Left ventricle myocardium inferior (tissue), 1 donor: ENCODE measurements around the gene MOB1B. TPM values are rescaled to one million over a fixed set of nuclear protein-coding genes. Genes with fewer than 3 reads are reported as not detected.

Experiments
- DNase-seq: peaks from one replicate; pipeline ENCODE4 v3.0.0-alpha.2; 2020
- H3K27ac ChIP-seq: fragments of 200-600 bp; replicated peaks from 2 replicates; pipeline ENCODE4 v1.8.0; 2021
- H3K27me3 ChIP-seq: fragments of 200-600 bp; 2 replicates; pipeline ENCODE4 v1.8.0; 2021; ENCODE audit warnings: low read depth
- H3K36me3 ChIP-seq: fragments of 200-600 bp; 2 replicates; pipeline ENCODE4 v1.8.0; 2021
- H3K4me1 ChIP-seq: fragments of 200-600 bp; 2 replicates; pipeline ENCODE4 v1.8.0; 2021
- H3K4me3 ChIP-seq: fragments of 200-600 bp; 2 replicates; pipeline ENCODE4 v1.8.0; 2021; ENCODE audit warnings: mild to moderate bottlenecking, moderate library complexity
- H3K9me3 ChIP-seq: fragments of 200-600 bp; replicated peaks from 2 replicates; pipeline ENCODE4 v1.8.0; 2021
- intact Hi-C: fragments of 100-400 bp; cut with micrococcal nuclease; formaldehyde crosslinking; loops from one replicate; pipeline ENCODE4 v1.11.0; 2022
- total RNA-seq: library from RNA; stranded (reverse); fragmentation: NEBNext Ultra II Directional; extraction: Animal tissue kit (Norgen Biotek cat#: 25700); gene quantifications from one replicate; pipeline ENCODE4 v1.2.1, GENCODE V29; 2021
- TF ChIP-seq, protein P1 (sequence below): fragments of 200-600 bp; IDR thresholded peaks from 2 replicates; pipeline ENCODE4 v1.8.0; 2021; ENCODE audit warnings: antibody characterized with exemption, mild to moderate bottlenecking, borderline replicate concordance
- donor health status: DM: no; HTN: yes; CAD: no; lungs with severe emphysema.

Gene MOB1B
- total RNA-seq, 1 donor from 2014 or later, result 18.3 TPM

DNA sequence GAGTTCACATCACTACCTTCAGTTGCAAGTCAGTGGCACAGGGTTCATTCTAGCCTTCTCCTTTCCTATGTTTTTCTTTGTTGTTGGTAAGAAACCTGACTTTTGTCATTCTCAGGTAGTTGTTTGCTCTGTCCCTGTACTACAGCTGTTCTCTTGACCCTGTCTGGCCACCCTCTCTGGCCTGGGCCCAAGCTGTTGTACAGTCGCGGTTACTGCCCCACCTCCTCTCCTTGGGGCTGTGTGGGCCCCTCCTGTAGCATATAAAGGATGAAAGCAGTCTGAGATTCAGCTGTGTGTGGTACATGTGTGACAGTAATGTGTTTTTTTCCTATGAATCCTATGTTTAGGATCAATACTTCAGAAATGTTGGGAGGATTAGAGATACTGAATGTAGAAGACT, 12.5 kb downstream of the MOB1B start:
- TF ChIP-seq, protein P1, sequence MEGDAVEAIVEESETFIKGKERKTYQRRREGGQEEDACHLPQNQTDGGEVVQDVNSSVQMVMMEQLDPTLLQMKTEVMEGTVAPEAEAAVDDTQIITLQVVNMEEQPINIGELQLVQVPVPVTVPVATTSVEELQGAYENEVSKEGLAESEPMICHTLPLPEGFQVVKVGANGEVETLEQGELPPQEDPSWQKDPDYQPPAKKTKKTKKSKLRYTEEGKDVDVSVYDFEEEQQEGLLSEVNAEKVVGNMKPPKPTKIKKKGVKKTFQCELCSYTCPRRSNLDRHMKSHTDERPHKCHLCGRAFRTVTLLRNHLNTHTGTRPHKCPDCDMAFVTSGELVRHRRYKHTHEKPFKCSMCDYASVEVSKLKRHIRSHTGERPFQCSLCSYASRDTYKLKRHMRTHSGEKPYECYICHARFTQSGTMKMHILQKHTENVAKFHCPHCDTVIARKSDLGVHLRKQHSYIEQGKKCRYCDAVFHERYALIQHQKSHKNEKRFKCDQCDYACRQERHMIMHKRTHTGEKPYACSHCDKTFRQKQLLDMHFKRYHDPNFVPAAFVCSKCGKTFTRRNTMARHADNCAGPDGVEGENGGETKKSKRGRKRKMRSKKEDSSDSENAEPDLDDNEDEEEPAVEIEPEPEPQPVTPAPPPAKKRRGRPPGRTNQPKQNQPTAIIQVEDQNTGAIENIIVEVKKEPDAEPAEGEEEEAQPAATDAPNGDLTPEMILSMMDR, result no peak
- no peaks in the 10 kb centered on the region for H3K36me3 ChIP-seq
- no peak for DNase-seq
- H3K9me3 ChIP-seq, result no peaks in the 10 kb centered on the region
- H3K4me1 ChIP-seq, result peaks cover 16% of the 10 kb centered on the region
- intact Hi-C loops, result no loop called here
- no peak overlapping the region for H3K27ac ChIP-seq
- H3K4me3 ChIP-seq, result no peak overlapping the region
- H3K27me3 ChIP-seq, result no peaks in the 10 kb centered on the region

DNA sequence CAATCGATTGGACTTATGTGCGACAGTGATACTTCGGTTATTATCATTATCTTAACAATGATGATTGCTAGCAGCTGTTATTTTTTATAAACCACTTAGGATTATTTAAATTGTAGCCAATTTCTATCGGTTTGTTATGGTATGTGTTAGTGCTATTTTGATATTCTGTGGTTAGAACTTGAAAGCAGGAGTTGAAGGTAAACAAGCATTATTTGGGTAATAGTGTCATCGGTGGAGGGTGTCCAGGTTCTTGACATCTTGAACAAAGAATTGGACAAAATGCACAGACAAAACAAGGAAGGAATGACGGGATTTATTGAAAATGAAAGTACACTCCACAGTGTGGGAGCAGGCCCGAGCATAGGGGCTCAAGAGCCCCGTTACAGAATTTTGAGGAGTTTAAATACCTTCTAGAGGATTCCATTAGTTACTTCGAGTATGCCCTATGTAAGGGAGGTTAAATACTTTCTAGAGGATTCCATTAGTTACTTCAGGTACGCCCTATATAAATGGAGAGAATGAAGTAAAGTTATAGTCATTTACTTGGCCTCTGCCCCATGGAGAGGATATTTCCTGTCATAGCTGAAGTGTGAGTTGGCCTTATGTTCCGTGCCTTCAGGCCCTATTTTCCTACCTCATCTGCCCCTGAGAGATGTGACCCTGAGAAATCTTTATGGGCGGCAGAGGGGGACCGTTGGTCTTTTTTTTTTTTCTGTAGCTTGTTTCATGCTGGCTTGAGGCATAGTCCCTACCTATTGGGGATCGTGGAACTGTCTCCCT, 13.1 kb downstream of the MOB1B start:
- peaks cover 17% of the 10 kb centered on the region for H3K4me1 ChIP-seq
- no peak for DNase-seq
- H3K9me3 ChIP-seq, result no peaks in the 10 kb centered on the region
- TF ChIP-seq, protein P1, result no peak
- no peaks in the 10 kb centered on the region for H3K36me3 ChIP-seq
- H3K27ac ChIP-seq, result no peak overlapping the region
- no peak overlapping the region for H3K4me3 ChIP-seq
- intact Hi-C loops, result no loop called here
- no peaks in the 10 kb centered on the region for H3K27me3 ChIP-seq

DNA sequence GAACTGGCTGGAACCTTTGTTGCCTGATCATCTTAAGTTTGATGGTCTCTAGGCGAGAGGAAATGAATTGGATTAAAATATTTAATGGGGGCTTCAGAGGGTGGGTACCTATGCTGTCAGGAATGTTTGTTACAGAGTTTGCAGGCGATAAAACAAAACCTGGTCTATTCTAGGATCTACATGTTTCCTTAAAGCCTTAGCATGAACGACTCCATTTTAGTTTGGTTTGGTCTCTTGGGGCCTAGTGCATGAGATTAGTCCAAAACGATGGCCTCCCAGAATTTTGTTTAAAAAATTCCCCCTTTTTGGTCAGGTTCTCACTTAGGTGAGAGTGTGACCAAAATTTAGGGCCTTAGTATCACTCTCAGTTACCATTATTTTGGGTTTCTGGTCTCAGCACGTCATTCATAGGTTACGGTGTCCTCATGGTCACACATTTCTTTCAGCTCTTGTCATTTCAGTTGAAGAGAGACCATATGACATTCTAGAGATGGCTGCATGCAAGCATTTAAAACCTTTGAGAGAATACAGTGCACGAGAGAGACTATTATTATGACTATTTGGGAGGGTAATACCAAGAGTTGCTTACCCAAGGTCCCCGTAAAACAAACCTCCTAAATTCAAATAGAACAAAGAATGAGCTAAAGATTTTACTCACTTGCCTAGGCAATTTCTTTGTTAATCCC, 13.8 kb downstream of the MOB1B start:
- H3K4me1 ChIP-seq, result peaks cover 25% of the 10 kb centered on the region
- intact Hi-C loops, result no loop called here
- H3K9me3 ChIP-seq, result no peaks in the 10 kb centered on the region
- no peak overlapping the region for H3K4me3 ChIP-seq
- TF ChIP-seq, protein P1, result no peak
- no peaks in the 10 kb centered on the region for H3K27me3 ChIP-seq
- no peaks in the 10 kb centered on the region for H3K36me3 ChIP-seq
- H3K27ac ChIP-seq, result no peak overlapping the region
- DNase-seq, result no peak

DNA sequence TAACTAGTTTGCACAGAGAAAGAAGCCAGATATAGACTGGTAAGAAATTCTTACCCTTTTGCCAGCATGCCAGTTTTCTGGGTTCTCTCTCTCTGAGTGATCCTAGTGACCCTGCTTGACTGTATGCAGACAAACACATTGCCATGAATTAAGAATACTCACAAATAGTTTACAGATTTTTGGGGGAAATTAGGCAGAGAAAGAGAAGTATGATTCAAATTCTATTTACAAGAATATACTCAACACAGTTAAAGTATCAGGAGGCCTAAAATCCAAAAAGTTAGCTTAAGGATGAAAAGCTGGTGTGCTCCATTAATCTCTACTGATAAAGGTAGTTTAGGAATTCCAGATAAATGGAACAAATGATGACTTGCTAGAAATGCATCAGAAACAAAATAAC, 18.4 kb downstream of the MOB1B start:
- H3K27me3 ChIP-seq, result no peaks in the 10 kb centered on the region
- H3K27ac ChIP-seq, result no peak overlapping the region
- H3K9me3 ChIP-seq, result no peaks in the 10 kb centered on the region
- no peaks in the 10 kb centered on the region for H3K36me3 ChIP-seq
- intact Hi-C loops, result no loop called here
- TF ChIP-seq, protein P1, result no peak
- H3K4me3 ChIP-seq, result no peak overlapping the region
- peaks cover 19% of the 10 kb centered on the region for H3K4me1 ChIP-seq
- no peak for DNase-seq

DNA sequence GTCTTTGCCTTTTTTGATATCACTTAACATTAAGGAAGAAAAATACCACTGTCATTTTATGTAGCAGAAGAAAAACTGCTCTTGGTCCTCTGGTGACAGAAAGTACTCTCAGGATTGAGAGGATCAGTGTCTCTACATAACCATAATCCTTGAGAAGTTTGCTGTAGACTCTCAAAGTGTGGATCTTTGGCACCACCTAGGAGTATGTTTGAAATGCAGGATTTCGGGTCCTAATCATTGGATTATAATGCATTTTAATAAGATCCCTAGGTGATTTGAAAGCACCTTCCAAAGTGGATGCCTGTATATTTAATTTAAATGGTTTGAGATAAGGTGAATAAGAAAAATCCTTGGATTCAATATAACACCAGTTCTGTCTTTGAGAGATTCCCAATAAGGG, 23.2 kb downstream of the MOB1B start:
- no peak for DNase-seq
- Histone ChIP-seq H3K4me3 (no peak overlapping the region), H3K27me3 (no peaks in the 10 kb centered on the region), H3K36me3 (peaks cover 4% of the 10 kb centered on the region), H3K4me1 (peaks cover 30% of the 10 kb centered on the region), H3K27ac (no peak overlapping the region), H3K9me3 (no peaks in the 10 kb centered on the region)
- intact Hi-C loops, result no loop called here
- TF ChIP-seq, protein P1, result no peak
